Activated T-helper 1 cell treated with anti-CD3 and anti-CD28 coated beads, Interleukin-12 subunit alpha, Interleukin-12 subunit beta, Interleukin-2, Interleukin-4 antibody, amounts not matched to agents 30 ng/mL and 10 ng/mL and 1 ng/mL, durations not matched to agents 14 hours and 24 hours and 36 hours (primary cell): ENCODE data around the gene SMYD3. TPM values are rescaled to one million over a fixed set of nuclear protein-coding genes. Genes with fewer than 3 reads are reported as not detected.

Experiments
- DNase-seq: peaks from one replicate; pipeline ENCODE4 v3.0.0; 2021; ENCODE audit warnings: low spot score
- H3K27ac Mint-ChIP-seq: one replicate; pipeline ENCODE4 v1.8.0; 2021; ENCODE audit warnings: mild to moderate bottlenecking, mixed read lengths
- H3K27me3 Mint-ChIP-seq: one replicate; pipeline ENCODE4 v1.8.0; 2022; ENCODE audit warnings: mild to moderate bottlenecking, moderate library complexity, mixed read lengths; ENCODE audit not compliant: insufficient read depth
- H3K36me3 Mint-ChIP-seq: one replicate; pipeline ENCODE4 v1.8.0; 2021; ENCODE audit warnings: low read depth, mixed read lengths
- H3K4me1 Mint-ChIP-seq: one replicate; pipeline ENCODE4 v1.8.0; 2021; ENCODE audit warnings: low read depth, mixed read lengths
- H3K4me3 Mint-ChIP-seq: one replicate; pipeline ENCODE4 v1.8.0; 2021; ENCODE audit warnings: mild to moderate bottlenecking, moderate library complexity, mixed read lengths
- H3K9me3 Mint-ChIP-seq: one replicate; pipeline ENCODE4 v1.8.0; 2021; ENCODE audit warnings: mixed read lengths
- intact Hi-C: fragments of 100-400 bp; cut with micrococcal nuclease; formaldehyde crosslinking; loops from one replicate; pipeline ENCODE4 v1.15.1; 2024
- total RNA-seq: library from RNA; stranded (reverse); gene quantifications from 2 replicates; pipeline ENCODE4 v1.2.3, GENCODE V29; 2022

SMYD3 gene
- total RNA-seq, 1 donor from 2014 or later: 21.7 TPM

DNA sequence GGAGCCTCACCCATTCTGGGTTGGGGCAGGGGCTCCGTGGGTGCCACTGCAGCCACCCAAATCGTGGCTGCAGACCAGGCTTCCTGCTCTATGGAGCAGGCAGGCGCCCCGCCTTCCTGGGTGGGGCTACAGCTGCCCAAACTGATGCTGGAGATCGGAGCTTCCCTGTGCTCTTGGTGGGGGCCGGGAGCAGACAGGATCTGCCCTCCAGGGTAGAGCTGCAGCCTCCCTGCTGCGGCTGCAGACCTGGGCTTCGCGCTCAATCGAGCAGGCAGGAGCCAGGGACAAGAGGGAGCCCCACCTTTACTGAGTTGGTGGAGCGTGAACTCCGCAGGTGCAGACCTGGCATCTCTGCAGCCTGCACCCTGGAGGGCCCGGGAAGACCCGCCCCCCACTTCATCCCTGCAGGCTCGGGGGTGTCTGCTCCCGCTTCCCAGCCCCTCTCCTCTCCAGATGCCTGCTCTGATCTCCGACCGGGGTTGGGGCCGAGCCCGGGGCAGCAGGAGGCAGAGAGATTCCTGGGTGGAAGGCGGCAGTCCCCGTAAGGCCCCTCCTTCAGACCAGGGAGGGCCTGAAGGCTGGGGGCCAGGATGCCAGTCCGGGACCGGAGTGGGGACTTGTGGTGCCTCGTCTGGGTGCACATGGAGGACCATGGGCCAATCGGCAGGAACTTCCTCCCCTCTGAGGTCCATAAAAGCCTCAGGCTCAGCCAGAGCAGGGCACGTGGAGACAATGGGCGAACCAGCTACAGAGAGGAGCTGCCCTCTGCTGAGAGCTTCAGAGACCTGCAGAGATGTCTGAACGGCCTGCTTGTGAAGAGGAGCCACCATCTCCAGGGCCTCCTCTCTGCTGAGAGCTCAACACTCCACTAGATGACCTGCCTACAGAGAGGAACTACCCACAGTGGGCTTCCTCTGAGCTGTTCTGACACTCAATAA lies 359.3 kb downstream of the SMYD3 start:
- no peaks in the 10 kb centered on the region for H3K4me1 Mint-ChIP-seq
- DNase-seq: no peak
- peaks cover 2% of the 10 kb centered on the region for H3K36me3 Mint-ChIP-seq
- peaks cover 12% of the 10 kb centered on the region for H3K9me3 Mint-ChIP-seq
- no peak overlapping the region for H3K27ac Mint-ChIP-seq
- H3K4me3 Mint-ChIP-seq: no peak overlapping the region
- no peaks in the 10 kb centered on the region for H3K27me3 Mint-ChIP-seq
- intact Hi-C loops: no loop called here

DNA sequence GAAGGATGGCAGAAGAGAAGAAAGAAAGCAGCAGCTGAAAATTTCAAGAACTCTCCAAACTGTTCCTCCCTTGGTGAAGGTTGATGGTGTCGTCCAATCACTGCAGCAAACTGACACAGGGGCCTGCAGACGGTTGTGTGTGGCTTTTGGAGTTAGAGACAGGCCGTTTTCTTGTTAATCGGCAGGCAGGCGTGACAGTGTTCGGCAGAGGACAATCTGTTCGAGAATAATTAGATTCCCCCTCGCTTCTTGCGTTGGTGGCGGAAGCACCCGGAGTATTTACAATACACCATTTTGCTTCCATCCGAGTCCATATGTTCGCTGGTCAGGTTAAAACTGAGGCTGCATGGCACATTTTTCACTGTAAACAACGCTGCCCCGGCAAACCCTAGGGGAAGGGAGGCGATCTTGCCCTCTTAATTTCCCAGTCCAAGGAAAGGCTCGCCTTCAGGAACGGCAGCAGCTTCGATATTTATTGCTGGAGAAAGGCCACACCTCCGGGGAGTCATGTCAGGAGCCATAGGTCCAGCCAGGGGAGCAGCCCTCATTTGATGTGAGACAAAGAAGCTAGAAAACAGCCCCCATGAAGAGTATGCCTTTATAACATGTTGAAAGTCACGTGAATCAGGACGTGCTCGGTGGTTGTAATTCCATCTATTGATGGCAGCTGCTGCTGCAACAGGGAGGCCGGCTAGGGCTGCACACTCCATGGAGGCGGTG lies 360.1 kb downstream of the SMYD3 start:
- Mint-ChIP-seq H3K36me3 (peaks cover 2% of the 10 kb centered on the region), H3K4me1 (no peaks in the 10 kb centered on the region), H3K27me3 (no peaks in the 10 kb centered on the region), H3K9me3 (peaks cover 12% of the 10 kb centered on the region), H3K4me3 (no peak overlapping the region), H3K27ac (no peak overlapping the region)
- DNase-seq: no peak
- intact Hi-C loops: no loop called here

DNA sequence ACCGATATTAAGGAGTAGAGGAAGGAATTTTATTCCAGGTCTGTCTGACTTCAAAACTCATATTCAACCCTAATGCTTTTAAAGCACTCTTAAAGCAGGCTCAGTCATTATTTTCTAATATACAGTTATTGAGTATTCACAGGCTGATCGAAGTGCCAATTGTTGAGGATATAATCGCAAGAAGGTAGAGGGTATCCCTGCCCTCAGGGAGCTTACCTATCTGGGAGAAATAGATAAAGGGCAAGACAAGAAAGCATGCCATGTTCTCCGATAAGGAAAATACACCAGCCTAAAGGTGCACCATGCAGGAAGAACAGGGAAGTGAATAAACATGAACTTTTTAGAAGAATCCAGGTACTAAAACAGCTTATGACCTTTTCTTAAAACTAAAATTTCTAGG lies 361.2 kb downstream of the SMYD3 start:
- peaks cover 2% of the 10 kb centered on the region for H3K36me3 Mint-ChIP-seq
- H3K4me1 Mint-ChIP-seq: no peaks in the 10 kb centered on the region
- H3K27ac Mint-ChIP-seq: no peak overlapping the region
- no peak overlapping the region for H3K4me3 Mint-ChIP-seq
- intact Hi-C loops: no loop called here
- no peaks in the 10 kb centered on the region for H3K27me3 Mint-ChIP-seq
- DNase-seq: no peak
- H3K9me3 Mint-ChIP-seq: peaks cover 12% of the 10 kb centered on the region

DNA sequence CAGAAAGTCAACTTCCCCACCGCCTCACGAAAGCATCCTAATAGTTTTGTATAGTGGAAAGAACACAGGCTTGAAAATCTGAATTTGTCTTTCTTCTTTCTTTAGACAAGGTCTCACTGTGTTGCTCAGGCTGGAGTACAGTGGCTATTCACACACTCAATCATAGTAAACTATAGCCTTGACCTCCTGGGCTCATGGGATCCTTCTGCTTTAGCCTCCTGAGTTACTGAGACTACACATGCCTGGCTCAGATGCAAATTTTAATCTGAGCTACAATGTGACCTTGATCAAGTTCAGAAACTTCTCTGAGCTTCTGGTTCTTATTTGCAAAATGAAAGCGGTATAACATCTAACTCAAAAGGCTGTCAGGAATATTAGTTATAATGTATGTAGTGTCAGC lies 362.1 kb downstream of the SMYD3 start:
- H3K9me3 Mint-ChIP-seq: peaks cover 12% of the 10 kb centered on the region
- H3K27me3 Mint-ChIP-seq: no peaks in the 10 kb centered on the region
- no peaks in the 10 kb centered on the region for H3K4me1 Mint-ChIP-seq
- peaks cover 2% of the 10 kb centered on the region for H3K36me3 Mint-ChIP-seq
- no peak overlapping the region for H3K27ac Mint-ChIP-seq
- no peak for DNase-seq
- H3K4me3 Mint-ChIP-seq: no peak overlapping the region
- intact Hi-C loops: no loop called here

DNA sequence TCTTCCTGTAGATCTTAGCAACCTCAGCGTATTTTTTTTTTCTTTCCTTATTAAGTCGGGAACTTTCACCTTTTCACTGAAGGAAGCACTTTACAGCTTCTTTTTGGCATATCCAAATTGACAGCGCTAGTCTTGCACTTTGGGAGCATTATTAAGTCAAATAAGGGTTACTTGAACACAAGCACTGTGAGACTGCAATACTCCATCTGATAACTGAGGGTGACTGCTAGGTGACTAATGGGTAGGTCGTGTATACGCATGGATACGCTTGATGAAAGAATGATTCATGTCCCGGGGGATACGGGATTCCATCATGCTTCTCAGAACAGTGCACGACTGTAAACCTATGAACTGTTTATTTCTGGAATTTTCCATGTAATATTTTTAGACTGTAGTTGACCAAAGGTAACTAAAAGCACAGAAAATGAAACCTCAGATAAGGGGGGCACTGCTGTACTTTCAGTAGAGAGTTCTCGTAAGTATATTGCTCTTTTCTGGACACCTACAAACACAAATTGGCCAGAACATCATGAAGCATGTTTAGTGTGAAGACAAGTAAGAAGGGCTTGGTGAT lies 364.7 kb downstream of the SMYD3 start:
- intact Hi-C loops: no loop called here
- Mint-ChIP-seq H3K27me3 (no peaks in the 10 kb centered on the region), H3K36me3 (no peaks in the 10 kb centered on the region), H3K4me1 (no peaks in the 10 kb centered on the region), H3K9me3 (peaks cover 3% of the 10 kb centered on the region), H3K27ac (no peak overlapping the region), H3K4me3 (no peak overlapping the region)
- no peak for DNase-seq

DNA sequence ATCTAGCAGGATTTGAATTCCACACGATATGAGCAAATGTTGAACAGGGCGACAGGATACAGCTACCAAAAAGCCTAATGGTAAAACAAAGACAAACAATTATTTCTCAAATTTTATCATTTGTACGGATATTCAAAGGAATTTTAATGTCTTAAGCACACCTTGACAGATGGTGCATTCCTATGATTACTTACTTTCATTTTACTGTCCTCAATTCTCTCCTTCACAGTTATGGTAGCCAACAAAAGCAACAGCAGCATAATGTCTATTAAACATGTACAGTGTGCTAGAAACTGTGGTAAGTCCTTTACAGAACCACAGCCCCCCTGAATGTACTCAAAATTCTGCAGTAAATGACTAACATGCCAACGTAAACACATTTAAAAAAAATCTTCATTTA lies 365.8 kb downstream of the SMYD3 start:
- intact Hi-C loops: no loop called here

DNA sequence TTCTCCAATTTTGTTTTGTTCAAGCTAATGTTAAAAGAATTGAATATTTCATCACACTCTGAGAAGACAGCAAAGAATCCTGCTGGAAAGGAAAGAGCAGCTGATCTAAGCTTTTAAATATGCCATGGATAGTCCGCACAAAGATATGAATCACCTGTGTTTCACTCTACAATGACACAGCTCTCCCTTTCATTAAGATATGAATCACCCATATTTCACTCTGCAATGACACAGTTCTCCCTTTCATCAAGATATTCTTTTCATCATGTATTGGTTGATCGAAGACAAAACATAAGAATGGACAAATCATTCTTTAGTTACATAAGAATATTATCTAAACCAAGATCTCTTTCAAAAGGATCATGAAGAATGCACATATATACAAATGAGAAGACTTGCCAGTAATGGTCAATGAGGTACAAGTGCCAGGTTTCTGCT lies 367.3 kb downstream of the SMYD3 start:
- no peak for DNase-seq
- no peak overlapping the region for H3K4me3 Mint-ChIP-seq
- no peaks in the 10 kb centered on the region for H3K9me3 Mint-ChIP-seq
- H3K36me3 Mint-ChIP-seq: no peaks in the 10 kb centered on the region
- no peaks in the 10 kb centered on the region for H3K27me3 Mint-ChIP-seq
- intact Hi-C loops: no loop called here
- no peaks in the 10 kb centered on the region for H3K4me1 Mint-ChIP-seq
- H3K27ac Mint-ChIP-seq: no peak overlapping the region

More for the DNA sequence above, 365.8 kb downstream of the SMYD3 start:
- DNase-seq: no peak
- Mint-ChIP-seq H3K9me3 (peaks cover 3% of the 10 kb centered on the region), H3K27me3 (no peaks in the 10 kb centered on the region), H3K4me3 (no peak overlapping the region), H3K4me1 (no peaks in the 10 kb centered on the region), H3K27ac (no peak overlapping the region), H3K36me3 (no peaks in the 10 kb centered on the region)

DNA sequence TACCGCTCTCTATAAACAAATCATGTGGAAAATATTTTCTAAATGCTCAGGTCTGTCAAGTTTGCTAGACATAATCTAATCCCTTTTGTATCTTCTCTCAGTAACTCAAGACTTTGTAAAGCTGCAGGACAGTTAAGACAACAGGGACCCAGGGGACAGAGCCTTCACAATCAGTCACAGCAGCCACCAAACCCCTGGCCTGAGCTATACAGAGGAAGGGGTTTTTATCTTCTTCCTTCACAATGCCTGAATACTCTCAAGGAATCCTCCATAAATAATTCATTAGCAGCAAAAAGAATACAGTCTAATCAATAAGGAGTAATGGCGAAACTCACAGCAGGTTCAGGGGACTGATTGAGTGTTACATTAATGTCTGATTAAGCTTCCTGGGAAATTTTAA lies 368.3 kb downstream of the SMYD3 start:
- Mint-ChIP-seq H3K9me3 (no peaks in the 10 kb centered on the region), H3K4me1 (no peaks in the 10 kb centered on the region), H3K36me3 (no peaks in the 10 kb centered on the region), H3K27ac (no peak overlapping the region), H3K27me3 (no peaks in the 10 kb centered on the region), H3K4me3 (no peak overlapping the region)
- intact Hi-C loops: no loop called here
- DNase-seq: no peak

DNA sequence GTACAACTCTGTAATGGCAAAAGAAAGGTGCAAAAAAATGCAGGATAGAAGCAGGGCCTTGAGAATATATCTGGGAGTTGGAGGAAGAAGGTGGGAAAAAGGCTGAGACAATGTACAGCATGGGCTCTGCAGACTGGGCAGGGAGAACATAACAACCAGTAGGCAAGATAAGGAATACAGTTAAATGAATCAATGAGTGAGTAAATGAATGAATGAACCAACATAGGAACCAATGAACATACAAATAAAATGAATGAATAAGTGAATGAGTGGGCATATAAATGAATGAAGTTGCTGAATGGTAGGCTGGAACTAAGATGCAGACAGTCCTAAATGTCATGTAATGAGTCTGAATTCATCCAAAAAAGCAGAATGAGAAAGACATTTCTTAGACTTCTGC lies 370.6 kb downstream of the SMYD3 start:
- Mint-ChIP-seq H3K27me3 (no peaks in the 10 kb centered on the region), H3K27ac (no peak overlapping the region), H3K9me3 (no peaks in the 10 kb centered on the region), H3K4me1 (no peaks in the 10 kb centered on the region), H3K36me3 (no peaks in the 10 kb centered on the region), H3K4me3 (no peak overlapping the region)
- no peak for DNase-seq
- intact Hi-C loops: no loop called here

DNA sequence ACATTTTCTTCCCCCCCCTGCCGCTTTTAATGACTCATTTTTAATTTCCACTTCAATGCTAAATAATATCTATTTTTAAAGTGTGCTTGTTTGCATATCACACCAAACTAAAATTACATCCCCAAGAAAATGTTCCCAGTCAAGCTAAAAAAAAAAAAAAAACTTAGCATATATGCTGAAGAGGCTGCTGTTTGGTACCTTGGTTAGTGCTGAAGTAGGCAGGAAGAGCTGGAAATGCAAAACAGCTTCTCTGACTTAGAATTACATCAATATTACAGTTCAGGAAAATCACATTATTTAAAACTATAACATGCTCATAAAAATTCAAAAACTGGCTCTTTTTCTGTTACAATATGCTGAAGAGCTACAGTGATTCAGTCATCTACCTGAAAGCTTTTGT lies 372.3 kb downstream of the SMYD3 start:
- no peak for DNase-seq
- H3K9me3 Mint-ChIP-seq: no peaks in the 10 kb centered on the region
- intact Hi-C loops: no loop called here
- H3K27me3 Mint-ChIP-seq: no peaks in the 10 kb centered on the region
- no peaks in the 10 kb centered on the region for H3K4me1 Mint-ChIP-seq
- H3K4me3 Mint-ChIP-seq: no peak overlapping the region
- no peaks in the 10 kb centered on the region for H3K36me3 Mint-ChIP-seq
- H3K27ac Mint-ChIP-seq: no peak overlapping the region

DNA sequence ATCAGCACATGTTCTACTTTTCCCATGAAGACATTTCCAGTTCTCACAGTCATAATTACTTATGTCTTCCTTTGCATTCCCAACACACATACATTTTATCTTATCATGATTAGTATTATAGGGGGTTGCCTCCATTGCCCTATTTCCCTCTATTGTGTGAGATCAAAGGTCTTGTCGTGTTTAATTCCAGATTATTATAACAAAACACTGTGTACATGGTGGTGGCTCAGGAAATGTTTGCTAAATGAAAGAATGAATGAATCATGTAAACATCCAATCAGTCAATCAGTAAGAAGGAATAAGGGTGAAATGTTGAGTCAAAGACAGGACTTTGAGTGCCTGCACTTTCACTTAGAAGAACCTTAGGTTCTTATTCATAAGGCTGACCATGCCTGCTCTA lies 376.0 kb downstream of the SMYD3 start:
- no peaks in the 10 kb centered on the region for H3K27me3 Mint-ChIP-seq
- H3K27ac Mint-ChIP-seq: no peak overlapping the region
- no peak overlapping the region for H3K4me3 Mint-ChIP-seq
- no peaks in the 10 kb centered on the region for H3K36me3 Mint-ChIP-seq
- H3K4me1 Mint-ChIP-seq: no peaks in the 10 kb centered on the region
- DNase-seq: no peak
- no peaks in the 10 kb centered on the region for H3K9me3 Mint-ChIP-seq
- intact Hi-C loops: no loop called here

DNA sequence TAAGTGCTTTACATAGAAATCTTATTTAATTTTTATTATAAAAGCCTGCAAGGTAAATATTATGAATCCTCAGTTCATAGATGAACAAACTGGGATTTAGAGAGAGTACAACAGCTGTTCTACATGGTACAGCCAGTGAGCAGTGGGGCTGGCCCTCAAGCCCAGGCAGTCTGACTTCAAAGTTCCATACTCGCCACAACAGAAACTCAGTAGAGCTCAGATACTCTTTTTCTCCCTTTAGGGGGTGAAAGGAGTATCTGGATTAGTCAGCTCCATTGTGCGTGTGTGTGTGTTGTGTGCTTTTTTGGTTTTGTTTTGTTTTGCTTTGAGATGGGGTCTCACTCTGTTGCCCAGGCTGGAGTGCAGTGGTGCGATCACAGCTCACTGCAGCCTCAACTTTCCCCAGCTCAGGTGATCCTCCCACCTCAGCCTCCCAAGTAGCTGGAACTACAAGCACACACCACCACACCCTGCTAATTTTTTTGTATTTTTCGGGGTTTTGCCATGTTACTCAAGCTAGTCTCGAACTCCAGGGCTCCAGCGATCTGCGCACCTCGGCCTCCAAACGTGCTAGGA lies 378.5 kb downstream of the SMYD3 start:
- H3K4me3 Mint-ChIP-seq: no peak overlapping the region
- no peak for DNase-seq
- H3K36me3 Mint-ChIP-seq: no peaks in the 10 kb centered on the region
- no peaks in the 10 kb centered on the region for H3K27me3 Mint-ChIP-seq
- intact Hi-C loops: no loop called here
- no peaks in the 10 kb centered on the region for H3K4me1 Mint-ChIP-seq
- H3K9me3 Mint-ChIP-seq: no peaks in the 10 kb centered on the region
- no peak overlapping the region for H3K27ac Mint-ChIP-seq

DNA sequence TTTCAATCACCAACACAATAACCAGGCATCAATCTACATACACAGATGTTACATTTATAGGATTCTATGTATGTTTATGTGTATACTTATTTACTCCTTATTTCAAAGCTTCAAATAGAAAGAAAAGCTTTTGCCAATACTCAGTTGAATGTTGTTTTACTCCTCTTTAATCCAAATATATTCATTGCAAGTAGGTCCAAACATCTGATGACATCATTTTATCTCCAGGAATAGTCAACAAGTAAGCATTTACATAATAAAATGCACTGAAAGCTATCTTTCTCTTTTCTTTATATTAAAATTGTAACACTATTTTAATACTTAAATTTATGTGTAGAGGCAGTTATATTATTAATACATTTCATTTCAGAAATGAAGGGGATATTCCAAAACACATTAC lies 380.5 kb downstream of the SMYD3 start:
- Mint-ChIP-seq H3K4me3 (no peak overlapping the region), H3K9me3 (no peaks in the 10 kb centered on the region), H3K27ac (no peak overlapping the region), H3K36me3 (no peaks in the 10 kb centered on the region), H3K4me1 (no peaks in the 10 kb centered on the region), H3K27me3 (no peaks in the 10 kb centered on the region)
- DNase-seq: no peak
- intact Hi-C loops: no loop called here
